MCF 10A (cell line): ENCODE data around the gene CDK16. TPM values are rescaled to one million over a fixed set of nuclear protein-coding genes. Genes with fewer than 3 reads are reported as not detected.

Experiments used
- BruUV-seq: library from RNA; stranded (reverse); fragments of 400-500 nt; replicated peaks from 2 replicates; lab custom pipeline; 2021; lab: Mats Ljungman, UMichigan
- CTCF ChIA-PET: fragments of 300-600 bp; sonication (Branson Sonifier 250); formaldehyde crosslinking; extraction: SDS; loops from one replicate; lab custom pipeline; 2021; ENCODE audit warnings: antibody characterized with exemption, inconsistent platforms; lab: Yijun Ruan, JAX
- POLR2A ChIA-PET: fragments of 300-600, 350-650 bp; sonication (Branson Sonifier 250); formaldehyde crosslinking; extraction: SDS; loops from one replicate; lab custom pipeline; 2020; ENCODE audit warnings: antibody characterized with exemption, inconsistent platforms; lab: Yijun Ruan, JAX
- DNase-seq: peaks from one replicate; pipeline ENCODE4 v3.0.0-alpha.2; 2018; ENCODE audit not compliant: unreplicated experiment
- H3K27ac Mint-ChIP-seq: one replicate; pipeline ENCODE4 v1.8.0; 2022; ENCODE audit warnings: mild to moderate bottlenecking, low read depth, mixed read lengths; ENCODE audit not compliant: unreplicated experiment
- H3K27me3 Mint-ChIP-seq: one replicate; pipeline ENCODE4 v1.8.0; 2022; ENCODE audit warnings: mixed read lengths; ENCODE audit not compliant: insufficient read depth, unreplicated experiment
- H3K36me3 Mint-ChIP-seq: one replicate; pipeline ENCODE4 v1.8.0; 2022; ENCODE audit warnings: mild to moderate bottlenecking, moderate library complexity, mixed read lengths; ENCODE audit not compliant: insufficient read depth, unreplicated experiment
- H3K4me1 Mint-ChIP-seq: one replicate; pipeline ENCODE4 v1.8.0; 2022; ENCODE audit warnings: mixed read lengths; ENCODE audit not compliant: insufficient read depth, unreplicated experiment
- H3K4me3 Mint-ChIP-seq: one replicate; pipeline ENCODE4 v1.8.0; 2022; ENCODE audit warnings: mild to moderate bottlenecking, moderate library complexity, mixed read lengths; ENCODE audit not compliant: unreplicated experiment
- H3K9me3 Mint-ChIP-seq: one replicate; pipeline ENCODE4 v1.8.0; 2022; ENCODE audit warnings: mixed read lengths; ENCODE audit not compliant: unreplicated experiment
- intact Hi-C: fragments of 100-400 bp; cut with micrococcal nuclease; formaldehyde crosslinking; loops from 2 replicates; pipeline ENCODE4 v1.14.1; 2022
- total RNA-seq: library from RNA; stranded (reverse); gene quantifications from 2 replicates; pipeline ENCODE4 v1.2.3, GENCODE V29; 2022
- TF ChIP-seq, protein P1 (sequence below): fragments of 200-600 bp; IDR thresholded peaks from one replicate; pipeline ENCODE4 v1.8.0; 2022; ENCODE audit warnings: antibody characterized with exemption, mild to moderate bottlenecking; ENCODE audit not compliant: unreplicated experiment

Gene CDK16
- total RNA-seq, 1 experiment from 2014 or later, result 138 TPM

DNA sequence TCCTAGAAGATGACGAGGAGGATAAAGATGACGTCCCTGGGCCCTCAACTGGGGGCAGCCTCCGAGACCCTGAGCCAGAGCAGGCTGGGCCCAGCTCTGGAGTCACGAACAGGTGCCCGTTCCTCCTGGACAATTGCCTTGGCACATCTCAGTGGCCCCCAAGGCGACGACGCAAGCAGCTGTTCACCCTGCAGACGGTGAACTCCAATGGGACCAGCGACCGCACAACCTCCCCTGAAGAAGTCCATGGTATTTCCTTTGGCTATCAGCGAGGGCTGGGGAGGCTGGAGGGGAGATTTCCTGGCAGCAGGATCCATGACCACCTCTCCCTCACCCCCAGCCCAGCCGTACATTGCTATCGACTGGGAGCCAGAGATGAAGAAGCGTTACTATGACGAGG, 26.2 kb downstream of the CDK16 start:
- CTCF ChIA-PET, result interaction anchor here (0.6 kb wide), 1 partner anchor 138 kb away, joined by 4 read pairs; no protein-coding TSS in a partner anchor
- Mint-ChIP-seq H3K9me3 (peaks cover 5% of the 10 kb centered on the region), H3K27me3 (peaks cover 75% of the 10 kb centered on the region), H3K4me1 (no peaks in the 10 kb centered on the region), H3K4me3 (no peak overlapping the region), H3K36me3 (peaks cover 27% of the 10 kb centered on the region), H3K27ac (no peak overlapping the region)
- DNase-seq, result no peak
- POLR2A ChIA-PET, result no interaction called here
- intact Hi-C loops, result no loop called here
- no TSS peak for BruUV-seq
- TF ChIP-seq, protein P1, sequence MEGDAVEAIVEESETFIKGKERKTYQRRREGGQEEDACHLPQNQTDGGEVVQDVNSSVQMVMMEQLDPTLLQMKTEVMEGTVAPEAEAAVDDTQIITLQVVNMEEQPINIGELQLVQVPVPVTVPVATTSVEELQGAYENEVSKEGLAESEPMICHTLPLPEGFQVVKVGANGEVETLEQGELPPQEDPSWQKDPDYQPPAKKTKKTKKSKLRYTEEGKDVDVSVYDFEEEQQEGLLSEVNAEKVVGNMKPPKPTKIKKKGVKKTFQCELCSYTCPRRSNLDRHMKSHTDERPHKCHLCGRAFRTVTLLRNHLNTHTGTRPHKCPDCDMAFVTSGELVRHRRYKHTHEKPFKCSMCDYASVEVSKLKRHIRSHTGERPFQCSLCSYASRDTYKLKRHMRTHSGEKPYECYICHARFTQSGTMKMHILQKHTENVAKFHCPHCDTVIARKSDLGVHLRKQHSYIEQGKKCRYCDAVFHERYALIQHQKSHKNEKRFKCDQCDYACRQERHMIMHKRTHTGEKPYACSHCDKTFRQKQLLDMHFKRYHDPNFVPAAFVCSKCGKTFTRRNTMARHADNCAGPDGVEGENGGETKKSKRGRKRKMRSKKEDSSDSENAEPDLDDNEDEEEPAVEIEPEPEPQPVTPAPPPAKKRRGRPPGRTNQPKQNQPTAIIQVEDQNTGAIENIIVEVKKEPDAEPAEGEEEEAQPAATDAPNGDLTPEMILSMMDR, result no peak

DNA sequence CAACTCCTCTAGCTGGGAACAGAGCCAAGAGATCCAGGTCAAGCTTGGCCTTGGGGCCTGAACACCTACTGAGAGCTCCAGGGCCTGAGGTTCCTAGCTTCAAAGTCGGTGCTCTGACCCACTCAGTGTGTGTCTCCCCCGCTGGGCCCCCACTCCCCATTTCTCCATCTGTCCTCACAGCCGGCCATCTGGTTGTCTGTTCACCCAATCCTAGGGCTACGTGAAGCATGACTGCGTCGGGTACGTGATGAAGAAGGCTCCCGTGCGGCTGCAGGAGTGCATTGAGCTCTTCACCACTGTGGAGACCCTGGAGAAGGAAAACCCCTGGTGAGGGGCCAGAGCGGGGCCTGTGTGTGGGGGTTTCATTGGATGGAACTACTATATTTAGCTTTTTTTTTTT, 26.7 kb downstream of the CDK16 start:
- H3K9me3 Mint-ChIP-seq, result peaks cover 5% of the 10 kb centered on the region
- peaks cover 27% of the 10 kb centered on the region for H3K36me3 Mint-ChIP-seq
- intact Hi-C loops, result no loop called here
- ChIA-PET CTCF (interaction anchor here (0.6 kb wide), 1 partner anchor 138 kb away, joined by 4 read pairs; no protein-coding TSS in a partner anchor), POLR2A (no interaction called here)
- H3K27ac Mint-ChIP-seq, result no peak overlapping the region
- no peak for DNase-seq
- TF ChIP-seq, protein P1, result no peak
- H3K27me3 Mint-ChIP-seq, result peaks cover 73% of the 10 kb centered on the region
- H3K4me3 Mint-ChIP-seq, result no peak overlapping the region
- no peaks in the 10 kb centered on the region for H3K4me1 Mint-ChIP-seq
- BruUV-seq, result no TSS peak

DNA sequence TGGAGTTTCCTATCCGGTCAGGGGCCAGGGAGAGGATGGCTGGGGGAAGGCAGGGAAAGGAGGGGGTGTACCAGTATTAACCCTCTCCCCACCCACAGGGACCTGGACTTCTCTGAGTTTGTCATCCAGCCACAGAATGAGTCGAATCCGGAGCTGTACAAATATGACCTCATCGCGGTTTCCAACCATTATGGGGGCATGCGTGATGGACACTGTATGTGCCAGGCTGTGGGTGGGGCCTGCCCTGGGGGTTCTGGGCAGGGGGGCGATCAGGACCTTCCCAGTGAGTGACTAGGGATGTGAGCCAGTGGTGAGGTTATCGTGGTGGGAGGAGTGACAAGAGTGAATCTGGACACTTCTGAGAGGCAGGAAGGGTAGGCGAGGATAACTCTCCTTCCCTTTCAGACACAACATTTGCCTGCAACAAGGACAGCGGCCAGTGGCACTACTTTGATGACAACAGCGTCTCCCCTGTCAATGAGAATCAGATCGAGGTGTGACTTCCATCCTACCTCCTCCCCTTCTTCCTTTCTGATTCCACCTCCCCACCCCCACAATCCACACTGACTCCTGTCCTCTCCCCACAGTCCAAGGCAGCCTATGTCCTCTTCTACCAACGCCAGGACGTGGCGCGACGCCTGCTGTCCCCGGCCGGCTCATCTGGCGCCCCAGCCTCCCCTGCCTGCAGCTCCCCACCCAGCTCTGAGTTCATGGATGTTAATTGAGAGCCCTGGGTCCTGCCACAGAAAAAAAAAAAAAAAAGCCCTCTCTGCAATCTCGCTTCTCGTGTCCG, 28.9 kb downstream of the CDK16 start:
- Mint-ChIP-seq H3K36me3 (peaks cover 21% of the 10 kb centered on the region), H3K4me1 (no peaks in the 10 kb centered on the region), H3K27me3 (peaks cover 61% of the 10 kb centered on the region), H3K4me3 (no peak overlapping the region), H3K9me3 (no peaks in the 10 kb centered on the region), H3K27ac (no peak overlapping the region)
- intact Hi-C loops, result no loop called here
- no peak for DNase-seq
- TF ChIP-seq, protein P1, result no peak
- ChIA-PET POLR2A (interaction anchor here (0.6 kb wide), 1 partner anchor 26 kb away, joined by 3 read pairs; no protein-coding TSS in a partner anchor), CTCF (no interaction called here)
- BruUV-seq, result TSS peak; percentile 10

DNA sequence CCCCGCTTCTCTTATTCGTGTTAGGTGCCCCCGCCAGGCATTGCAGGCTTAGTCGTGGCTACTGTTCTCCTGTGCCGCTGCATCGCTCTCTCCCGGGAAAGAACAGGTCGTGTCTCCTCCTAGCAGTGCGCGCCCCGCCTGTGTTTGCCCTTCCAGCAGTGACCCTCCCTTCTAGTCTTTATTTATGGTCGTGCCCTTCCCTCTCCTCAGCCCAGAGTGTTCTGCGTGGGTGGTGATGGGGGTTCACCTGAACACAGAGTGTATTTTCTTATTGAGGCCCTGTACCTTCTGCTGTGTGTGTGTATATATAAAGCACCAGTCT, 29.5 kb downstream of the CDK16 start:
- ChIA-PET CTCF (no interaction called here), POLR2A (no interaction called here)
- TF ChIP-seq, protein P1, result no peak
- H3K4me3 Mint-ChIP-seq, result no peak overlapping the region
- no TSS peak for BruUV-seq
- H3K27me3 Mint-ChIP-seq, result peaks cover 61% of the 10 kb centered on the region
- no peak overlapping the region for H3K27ac Mint-ChIP-seq
- intact Hi-C loops, result no loop called here
- H3K36me3 Mint-ChIP-seq, result peaks cover 16% of the 10 kb centered on the region
- no peak for DNase-seq
- H3K4me1 Mint-ChIP-seq, result no peaks in the 10 kb centered on the region
- H3K9me3 Mint-ChIP-seq, result no peaks in the 10 kb centered on the region
